ENCODE measurements around the gene KNDC1. TPM values are rescaled to one million over a fixed set of nuclear protein-coding genes. Genes with fewer than 3 reads are reported as not detected.

KNDC1 gene
- total and polyA plus RNA-seq, 2 experiments from 2014 or later, result 1.8 to 16.0 TPM

DNA sequence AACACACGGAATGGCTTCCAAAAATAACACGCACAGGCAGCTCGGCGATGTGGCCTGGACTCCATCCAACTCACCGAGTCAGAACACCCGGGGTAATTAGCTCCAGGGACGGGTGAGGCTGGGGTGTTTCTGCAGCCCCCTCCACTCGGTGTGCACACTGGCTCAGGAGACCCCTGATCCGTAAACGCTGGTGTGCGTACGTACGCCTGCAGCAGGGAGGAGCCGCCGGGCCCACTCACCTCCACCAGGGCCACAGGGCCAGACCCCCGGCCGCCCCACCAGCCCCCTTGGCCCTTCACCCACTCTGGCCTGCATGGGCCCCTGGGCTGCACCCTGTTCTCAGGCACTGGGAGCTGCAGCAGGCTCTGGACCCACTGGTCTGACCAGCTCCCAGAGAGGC, 47.6 kb downstream of the KNDC1 start:
- ATAC-seq, result no peak
- no peak for TF ChIP-seq EZH2 (IDR thresholded peaks at IDR 0.05; ENCODE audit: low read depth, unreplicated experiment)
- TF ChIP-seq, protein P1, sequence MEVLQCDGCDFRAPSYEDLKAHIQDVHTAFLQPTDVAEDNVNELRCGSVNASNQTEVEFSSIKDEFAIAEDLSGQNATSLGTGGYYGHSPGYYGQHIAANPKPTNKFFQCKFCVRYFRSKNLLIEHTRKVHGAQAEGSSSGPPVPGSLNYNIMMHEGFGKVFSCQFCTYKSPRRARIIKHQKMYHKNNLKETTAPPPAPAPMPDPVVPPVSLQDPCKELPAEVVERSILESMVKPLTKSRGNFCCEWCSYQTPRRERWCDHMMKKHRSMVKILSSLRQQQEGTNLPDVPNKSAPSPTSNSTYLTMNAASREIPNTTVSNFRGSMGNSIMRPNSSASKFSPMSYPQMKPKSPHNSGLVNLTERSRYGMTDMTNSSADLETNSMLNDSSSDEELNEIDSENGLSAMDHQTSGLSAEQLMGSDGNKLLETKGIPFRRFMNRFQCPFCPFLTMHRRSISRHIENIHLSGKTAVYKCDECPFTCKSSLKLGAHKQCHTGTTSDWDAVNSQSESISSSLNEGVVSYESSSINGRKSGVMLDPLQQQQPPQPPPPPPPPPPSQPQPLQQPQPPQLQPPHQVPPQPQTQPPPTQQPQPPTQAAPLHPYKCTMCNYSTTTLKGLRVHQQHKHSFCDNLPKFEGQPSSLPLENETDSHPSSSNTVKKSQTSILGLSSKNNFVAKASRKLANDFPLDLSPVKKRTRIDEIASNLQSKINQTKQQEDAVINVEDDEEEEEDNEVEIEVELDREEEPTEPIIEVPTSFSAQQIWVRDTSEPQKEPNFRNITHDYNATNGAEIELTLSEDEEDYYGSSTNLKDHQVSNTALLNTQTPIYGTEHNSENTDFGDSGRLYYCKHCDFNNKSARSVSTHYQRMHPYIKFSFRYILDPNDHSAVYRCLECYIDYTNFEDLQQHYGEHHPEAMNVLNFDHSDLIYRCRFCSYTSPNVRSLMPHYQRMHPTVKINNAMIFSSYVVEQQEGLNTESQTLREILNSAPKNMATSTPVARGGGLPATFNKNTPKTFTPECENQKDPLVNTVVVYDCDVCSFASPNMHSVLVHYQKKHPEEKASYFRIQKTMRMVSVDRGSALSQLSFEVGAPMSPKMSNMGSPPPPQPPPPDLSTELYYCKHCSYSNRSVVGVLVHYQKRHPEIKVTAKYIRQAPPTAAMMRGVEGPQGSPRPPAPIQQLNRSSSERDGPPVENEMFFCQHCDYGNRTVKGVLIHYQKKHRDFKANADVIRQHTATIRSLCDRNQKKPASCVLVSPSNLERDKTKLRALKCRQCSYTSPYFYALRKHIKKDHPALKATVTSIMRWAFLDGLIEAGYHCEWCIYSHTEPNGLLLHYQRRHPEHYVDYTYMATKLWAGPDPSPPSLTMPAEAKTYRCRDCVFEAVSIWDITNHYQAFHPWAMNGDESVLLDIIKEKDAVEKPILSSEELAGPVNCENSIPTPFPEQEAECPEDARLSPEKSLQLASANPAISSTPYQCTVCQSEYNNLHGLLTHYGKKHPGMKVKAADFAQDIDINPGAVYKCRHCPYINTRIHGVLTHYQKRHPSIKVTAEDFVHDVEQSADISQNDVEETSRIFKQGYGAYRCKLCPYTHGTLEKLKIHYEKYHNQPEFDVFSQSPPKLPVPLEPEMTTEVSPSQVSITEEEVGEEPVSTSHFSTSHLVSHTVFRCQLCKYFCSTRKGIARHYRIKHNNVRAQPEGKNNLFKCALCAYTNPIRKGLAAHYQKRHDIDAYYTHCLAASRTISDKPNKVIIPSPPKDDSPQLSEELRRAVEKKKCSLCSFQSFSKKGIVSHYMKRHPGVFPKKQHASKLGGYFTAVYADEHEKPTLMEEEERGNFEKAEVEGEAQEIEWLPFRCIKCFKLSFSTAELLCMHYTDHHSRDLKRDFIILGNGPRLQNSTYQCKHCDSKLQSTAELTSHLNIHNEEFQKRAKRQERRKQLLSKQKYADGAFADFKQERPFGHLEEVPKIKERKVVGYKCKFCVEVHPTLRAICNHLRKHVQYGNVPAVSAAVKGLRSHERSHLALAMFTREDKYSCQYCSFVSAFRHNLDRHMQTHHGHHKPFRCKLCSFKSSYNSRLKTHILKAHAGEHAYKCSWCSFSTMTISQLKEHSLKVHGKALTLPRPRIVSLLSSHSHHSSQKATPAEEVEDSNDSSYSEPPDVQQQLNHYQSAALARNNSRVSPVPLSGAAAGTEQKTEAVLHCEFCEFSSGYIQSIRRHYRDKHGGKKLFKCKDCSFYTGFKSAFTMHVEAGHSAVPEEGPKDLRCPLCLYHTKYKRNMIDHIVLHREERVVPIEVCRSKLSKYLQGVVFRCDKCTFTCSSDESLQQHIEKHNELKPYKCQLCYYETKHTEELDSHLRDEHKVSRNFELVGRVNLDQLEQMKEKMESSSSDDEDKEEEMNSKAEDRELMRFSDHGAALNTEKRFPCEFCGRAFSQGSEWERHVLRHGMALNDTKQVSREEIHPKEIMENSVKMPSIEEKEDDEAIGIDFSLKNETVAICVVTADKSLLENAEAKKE (CRISPR knock-in tag; IDR thresholded peaks at IDR 0.05), result no peak
- TF ChIP-seq CREB1 (CRISPR knock-in tag; IDR thresholded peaks at IDR 0.05; ENCODE audit: low read depth), result no peak
- no peak for TF ChIP-seq ZNF331 (CRISPR knock-in tag; IDR thresholded peaks at IDR 0.05; ENCODE audit: low read depth)
- TF ChIP-seq EZH2phosphoT487 (IDR thresholded peaks at IDR 0.05; ENCODE audit: unreplicated experiment), result no peak

GRCh38 chr10:133208466-133208865, 48.4 kb downstream of the KNDC1 start:
- Histone ChIP-seq H3K9me2 (ENCODE audit: insufficient read depth) (peaks cover 4% of the 10 kb centered on the region; the same call in 1 of the 2 replicates), H2AFZ (no peak overlapping the region), H3K4me2 (no peak overlapping the region), H3K36me3 (ENCODE audit: insufficient read depth) (no peaks in the 10 kb centered on the region), H3F3A (replicated peaks; ENCODE audit: low read depth) (0 out of 2 replicates have a peak, but pooled peaks cover 3% of the 10 kb centered on the region), H3K4me3 (no peak overlapping the region), H3K27ac (ENCODE audit: low read depth) (no peak overlapping the region), H3K27me3 (ENCODE audit: insufficient read depth) (no peaks in the 10 kb centered on the region), H3K79me2 (replicated peaks; ENCODE audit: insufficient read depth) (no peaks in the 10 kb centered on the region), H3K4me1 (ENCODE audit: insufficient read depth) (no peaks in the 10 kb centered on the region), H4K20me1 (replicated peaks; ENCODE audit: insufficient read depth) (no peaks in the 10 kb centered on the region)
- Mint-ChIP-seq H3K4me3 (no peak overlapping the region), H3K36me3 (ENCODE audit: low read depth) (no peaks in the 10 kb centered on the region), H3K9me3 (no peaks in the 10 kb centered on the region; the same call in 2 of the 3 replicates), H3K27ac (no peak overlapping the region), H3K4me1 (no peaks in the 10 kb centered on the region), H3K27me3 (ENCODE audit: insufficient read depth, low read depth, poor library complexity) (peaks cover 2% of the 10 kb centered on the region)
- ATAC-seq (no peak), DNase-seq (ENCODE audit: low spot score) (no peak)
- TF ChIP-seq CTCF (conservative IDR thresholded peaks at IDR 0.05; ENCODE audit: low read depth in 2 of 2) (no peak), STAT1 (IDR thresholded peaks at IDR 0.05; ENCODE audit: unreplicated experiment) (no peak), ZNF114 (CRISPR knock-in tag; IDR thresholded peaks at IDR 0.05) (no peak), JUNB (IDR thresholded peaks at IDR 0.05; ENCODE audit: unreplicated experiment) (no peak)
- TF ChIP-seq, protein P2, sequence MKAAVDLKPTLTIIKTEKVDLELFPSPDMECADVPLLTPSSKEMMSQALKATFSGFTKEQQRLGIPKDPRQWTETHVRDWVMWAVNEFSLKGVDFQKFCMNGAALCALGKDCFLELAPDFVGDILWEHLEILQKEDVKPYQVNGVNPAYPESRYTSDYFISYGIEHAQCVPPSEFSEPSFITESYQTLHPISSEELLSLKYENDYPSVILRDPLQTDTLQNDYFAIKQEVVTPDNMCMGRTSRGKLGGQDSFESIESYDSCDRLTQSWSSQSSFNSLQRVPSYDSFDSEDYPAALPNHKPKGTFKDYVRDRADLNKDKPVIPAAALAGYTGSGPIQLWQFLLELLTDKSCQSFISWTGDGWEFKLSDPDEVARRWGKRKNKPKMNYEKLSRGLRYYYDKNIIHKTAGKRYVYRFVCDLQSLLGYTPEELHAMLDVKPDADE (IDR thresholded peaks at IDR 0.05), result no peak

More for the DNA sequence above, 47.6 kb downstream of the KNDC1 start:
- no peak overlapping the region for H3K27ac ChIP-seq (ENCODE audit: low read depth)
- H3K4me1 ChIP-seq (ENCODE audit: insufficient read depth), result no peaks in the 10 kb centered on the region
- no peaks in the 10 kb centered on the region for H3K79me2 ChIP-seq (replicated peaks; ENCODE audit: insufficient read depth)
- Mint-ChIP-seq H3K4me1 (no peaks in the 10 kb centered on the region), H3K9me3 (no peaks in the 10 kb centered on the region; the same call in 2 of the 3 replicates), H3K36me3 (ENCODE audit: low read depth) (no peaks in the 10 kb centered on the region), H3K27ac (no peak overlapping the region), H3K27me3 (ENCODE audit: insufficient read depth, low read depth, poor library complexity) (peaks cover 2% of the 10 kb centered on the region), H3K4me3 (no peak overlapping the region)
- H4K20me1 ChIP-seq (replicated peaks; ENCODE audit: insufficient read depth), result no peaks in the 10 kb centered on the region
- H3K36me3 ChIP-seq (ENCODE audit: insufficient read depth), result no peaks in the 10 kb centered on the region
- H3K27me3 ChIP-seq (ENCODE audit: insufficient read depth), result no peaks in the 10 kb centered on the region
- H3F3A ChIP-seq (replicated peaks; ENCODE audit: low read depth), result 0 out of 2 replicates have a peak, but pooled peaks cover 3% of the 10 kb centered on the region
- H3K4me3 ChIP-seq, result no peak overlapping the region
- peaks cover 4% of the 10 kb centered on the region; the same call in 1 of the 2 replicates for H3K9me2 ChIP-seq (ENCODE audit: insufficient read depth)
- H3K4me2 ChIP-seq, result no peak overlapping the region
- DNase-seq (ENCODE audit: low spot score), result no peak
- H2AFZ ChIP-seq, result no peak overlapping the region

Data from GM23338 (cell line).